ENCODE results near the gene SNCA.

DNA sequence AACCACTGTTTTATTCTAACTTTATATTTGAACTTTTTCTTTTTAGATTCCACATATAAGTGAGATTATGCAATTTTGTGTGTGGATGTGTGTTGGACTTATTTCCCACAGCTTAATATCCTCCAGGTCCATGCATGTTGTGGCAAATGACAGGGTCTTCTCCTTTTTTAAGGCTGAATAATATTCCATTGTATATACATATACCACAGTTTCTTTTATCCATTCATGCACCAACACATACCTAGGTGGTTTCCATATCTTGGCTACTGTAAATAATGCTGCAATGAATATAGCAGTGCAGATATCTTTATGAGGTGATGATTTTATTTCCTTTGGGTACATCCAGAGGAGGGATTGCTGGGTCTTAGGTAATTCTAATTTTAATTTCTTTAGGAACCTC, 69.0 kb downstream of the SNCA start:
- TF ChIP-seq CTCF (IDR thresholded peaks at IDR 0.05) (no peak), ZFX (IDR thresholded peaks at IDR 0.05; ENCODE audit: borderline replicate concordance) (no peak)

All from 22Rv1 (cell line).